Measurements from ENCODE around the gene HOXA11. TPM values are rescaled to one million over a fixed set of nuclear protein-coding genes. Genes with fewer than 3 reads are reported as not detected.
A peak's percentile ranks its signal among the peaks of the same experiment; 100 is the strongest.

HOXA11 gene
- total and polyA plus RNA-seq, 4 experiments from 2014 or later = not detected

Small RNAs within 50 kb of the gene (microRNA-seq; reads per million reads assigned to microRNA genes)
- 25.9 reads per million, percentile 52 among the genes with 10 or more reads in this experiment for gene MIR196B (ENCODE audit: borderline microRNAs expressed, borderline number of aligned reads, borderline replicate concordance)

Other genes starting within 250 kb of the HOXA11 start
- under 1 TPM; 0.73 to 0.75 TPM for gene HOXA1, start 89.2 kb downstream of the HOXA11 start, total RNA-seq
- under 1 TPM; 0.49 to 0.68 TPM for gene HOXA1, start 89.2 kb downstream of the HOXA11 start, polyA plus RNA-seq
- gene HOXA2, start 82.5 kb downstream of the HOXA11 start, total RNA-seq = not detected
- gene HOXA2, start 82.5 kb downstream of the HOXA11 start, polyA plus RNA-seq = not detected
- gene HOXA4, start 54.5 kb downstream of the HOXA11 start, total RNA-seq = under 1 TPM in 1 of 2 experiments, not detected in 1; 0.19 TPM
- gene HOXA4, start 54.5 kb downstream of the HOXA11 start, polyA plus RNA-seq = under 1 TPM in 1 of 2 donors, not detected in 1; 0.30 TPM
- not detected for gene HOXA5, start 41.6 kb downstream of the HOXA11 start, total RNA-seq
- gene HOXA5, start 41.6 kb downstream of the HOXA11 start, polyA plus RNA-seq = not detected
- not detected for gene HOXA6, start 37.5 kb downstream of the HOXA11 start, total RNA-seq
- not detected for gene HOXA6, start 37.5 kb downstream of the HOXA11 start, polyA plus RNA-seq
- gene HOXA3, start 32.6 kb downstream of the HOXA11 start, total RNA-seq = not detected
- under 1 TPM in 1 of 2 donors, not detected in 1; 0.07 TPM for gene HOXA3, start 32.6 kb downstream of the HOXA11 start, polyA plus RNA-seq
- gene HOXA7, start 28.6 kb downstream of the HOXA11 start, total RNA-seq = not detected
- gene HOXA7, start 28.6 kb downstream of the HOXA11 start, polyA plus RNA-seq = not detected
- gene HOXA9, start 19.7 kb downstream of the HOXA11 start, total RNA-seq = not detected
- not detected for gene HOXA9, start 19.7 kb downstream of the HOXA11 start, polyA plus RNA-seq
- not detected for gene HOXA10, start 10.9 kb downstream of the HOXA11 start, total RNA-seq
- gene HOXA10, start 10.9 kb downstream of the HOXA11 start, polyA plus RNA-seq = not detected
- not detected for gene HOXA13, start 14.9 kb upstream of the HOXA11 start, total RNA-seq
- not detected for gene HOXA13, start 14.9 kb upstream of the HOXA11 start, polyA plus RNA-seq
- gene EVX1, start 57.6 kb upstream of the HOXA11 start, total RNA-seq = not detected
- not detected for gene EVX1, start 57.6 kb upstream of the HOXA11 start, polyA plus RNA-seq

Measured in CD4-positive, alpha-beta memory T cell (primary cell).